Activated CD8-positive, alpha-beta memory T cell treated with anti-CD3 and anti-CD28 coated beads, Interleukin-2, amount 10 ng/mL, durations not matched to agents 7 days and 5 days (primary cell): ENCODE data around the gene LARP4B. TPM values are rescaled to one million over a fixed set of nuclear protein-coding genes. Genes with fewer than 3 reads are reported as not detected.

ENCODE experiments used
- ATAC-seq: fragments of 150-1000 bp; cut with Tn5 transposase; one replicate; pipeline ENCODE4 v1.10.0; 2021; ENCODE audit warnings: moderate library complexity
- CTCF ChIA-PET: fragments of 350-600 bp; sonication (Branson Sonifier 250); formaldehyde crosslinking; loops from one replicate; lab custom pipeline; 2021; ENCODE audit warnings: antibody characterized with exemption; lab: Charles Lee
- DNase-seq: peaks from one replicate; pipeline ENCODE4 v3.0.0-alpha.2; 2020
- H3K27ac Mint-ChIP-seq: one replicate; pipeline ENCODE4 v1.8.0; 2021; ENCODE audit warnings: mild to moderate bottlenecking, mixed read lengths
- H3K27me3 Mint-ChIP-seq: one replicate; pipeline ENCODE4 v1.8.0; 2021; ENCODE audit warnings: mixed read lengths
- H3K36me3 Mint-ChIP-seq: one replicate; pipeline ENCODE4 v1.8.0; 2021; ENCODE audit warnings: mild to moderate bottlenecking, mixed read lengths
- H3K4me1 Mint-ChIP-seq: one replicate; pipeline ENCODE4 v1.8.0; 2021; ENCODE audit warnings: mixed read lengths
- H3K4me3 Mint-ChIP-seq: one replicate; pipeline ENCODE4 v1.8.0; 2021; ENCODE audit warnings: mild to moderate bottlenecking, moderate library complexity, mixed read lengths
- H3K9me3 Mint-ChIP-seq: one replicate; pipeline ENCODE4 v1.8.0; 2022; ENCODE audit warnings: low read depth, mixed read lengths
- total RNA-seq, 2 experiments: library from RNA; stranded (reverse); gene quantifications; one replicate each; pipeline ENCODE4 v1.2.3, GENCODE V29; 2021

The LARP4B gene
- total RNA-seq, 2 experiments from 2014 or later = 126 to 135 TPM

- peaks cover 20% of the 10 kb centered on the region for H3K4me1 Mint-ChIP-seq
- peak overlapping the region; percentile 26 for H3K27ac Mint-ChIP-seq
- CTCF ChIA-PET = no interaction called here
- H3K36me3 Mint-ChIP-seq = peaks cover 46% of the 10 kb centered on the region
- no peak for ATAC-seq
- no peaks in the 10 kb centered on the region for H3K9me3 Mint-ChIP-seq
- DNase-seq = no peak
- no peaks in the 10 kb centered on the region for H3K27me3 Mint-ChIP-seq
- H3K4me3 Mint-ChIP-seq = no peak overlapping the region
Observed at GRCh38 chr10:865924-866576, 65.5 kb downstream of the LARP4B start.

DNA sequence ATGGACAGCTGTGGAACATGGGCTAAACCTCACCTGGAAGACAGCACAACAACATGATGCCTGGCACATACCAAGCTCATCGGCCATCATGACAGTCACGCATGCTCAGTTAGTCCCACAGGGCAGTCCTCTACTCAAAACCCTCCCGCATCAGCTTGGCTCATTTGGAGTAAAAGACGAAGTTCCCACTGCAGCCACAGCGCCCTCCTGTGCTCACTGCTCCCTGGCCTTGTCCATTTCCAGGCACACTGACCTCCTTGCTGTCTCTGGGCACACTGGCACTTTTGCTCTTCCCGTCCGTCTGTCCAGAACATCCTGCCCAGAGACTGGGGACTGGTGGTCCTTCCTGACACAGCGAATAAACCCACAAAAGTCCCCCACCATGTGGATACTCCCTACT is 66.2 kb downstream of the LARP4B start:
- H3K27me3 Mint-ChIP-seq = no peaks in the 10 kb centered on the region
- H3K27ac Mint-ChIP-seq = peak overlapping the region; percentile 37
- ATAC-seq = no peak
- H3K36me3 Mint-ChIP-seq = peaks cover 47% of the 10 kb centered on the region
- H3K4me1 Mint-ChIP-seq = peaks cover 12% of the 10 kb centered on the region
- H3K4me3 Mint-ChIP-seq = no peak overlapping the region
- no peak for DNase-seq
- no peaks in the 10 kb centered on the region for H3K9me3 Mint-ChIP-seq
- CTCF ChIA-PET = interaction anchor here (1.1 kb wide), 1 partner anchor 9 kb away, joined by 4 read pairs; no protein-coding TSS in a partner anchor

DNA sequence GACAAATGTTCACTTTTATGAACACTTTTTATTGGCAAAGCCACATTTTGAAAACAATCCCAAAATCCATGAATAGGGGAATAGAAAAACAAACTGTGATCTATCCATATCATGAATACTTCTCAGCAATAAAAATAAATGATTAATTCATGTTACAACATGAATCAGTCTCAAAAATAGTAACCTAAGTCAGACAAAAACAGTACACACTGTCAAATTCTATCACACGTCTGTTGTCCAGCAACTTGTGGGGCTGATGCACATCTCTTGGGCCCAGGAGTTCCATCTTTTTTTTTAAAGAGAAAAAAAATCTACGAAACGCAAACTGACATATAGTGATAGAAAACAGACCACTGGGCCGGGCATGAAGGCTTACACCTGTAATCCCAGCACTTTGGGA is 71.0 kb downstream of the LARP4B start:
- CTCF ChIA-PET = no interaction called here
- ATAC-seq (no peak), DNase-seq (no peak)
- Mint-ChIP-seq H3K9me3 (no peaks in the 10 kb centered on the region), H3K36me3 (peaks cover 56% of the 10 kb centered on the region), H3K27me3 (no peaks in the 10 kb centered on the region), H3K4me1 (peaks cover 19% of the 10 kb centered on the region), H3K27ac (no peak overlapping the region), H3K4me3 (no peak overlapping the region)

GRCh38 chr10:856416-857157 is 74.9 kb downstream of the LARP4B start:
- Mint-ChIP-seq H3K4me3 (no peak overlapping the region), H3K4me1 (peaks cover 36% of the 10 kb centered on the region), H3K9me3 (no peaks in the 10 kb centered on the region), H3K27ac (peak overlapping the region; percentile 31), H3K27me3 (no peaks in the 10 kb centered on the region), H3K36me3 (peaks cover 58% of the 10 kb centered on the region)
- DNase-seq (no peak), ATAC-seq (no peak)
- CTCF ChIA-PET = interaction anchor here (1.4 kb wide), 1 partner anchor 8 kb away, joined by 4 read pairs; no protein-coding TSS in a partner anchor

DNA sequence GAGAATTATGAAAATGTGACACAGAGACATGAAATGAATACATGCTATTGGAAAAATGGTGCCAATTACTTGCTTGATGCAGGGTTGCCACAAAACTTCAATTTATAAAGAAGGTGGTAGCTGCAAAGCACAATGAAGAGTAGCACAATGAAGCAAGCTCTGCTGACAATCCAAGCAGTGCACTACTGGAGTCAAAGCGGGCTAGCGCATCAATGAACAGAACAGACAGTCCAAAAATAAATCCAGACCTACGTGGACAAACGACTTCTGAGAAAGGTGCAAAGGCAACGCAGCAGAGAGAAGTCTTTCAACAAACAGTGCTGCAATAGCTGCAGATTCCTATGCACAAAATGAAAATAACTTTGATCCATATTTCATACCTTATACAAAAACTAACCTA is 75.8 kb downstream of the LARP4B start:
- H3K36me3 Mint-ChIP-seq = peaks cover 59% of the 10 kb centered on the region
- H3K4me3 Mint-ChIP-seq = no peak overlapping the region
- no peaks in the 10 kb centered on the region for H3K27me3 Mint-ChIP-seq
- H3K27ac Mint-ChIP-seq = no peak overlapping the region
- no peaks in the 10 kb centered on the region for H3K9me3 Mint-ChIP-seq
- CTCF ChIA-PET = interaction anchor here (1.4 kb wide), 1 partner anchor 9 kb away, joined by 4 read pairs; no protein-coding TSS in a partner anchor
- peaks cover 41% of the 10 kb centered on the region for H3K4me1 Mint-ChIP-seq
- DNase-seq (no peak), ATAC-seq (no peak)

DNA sequence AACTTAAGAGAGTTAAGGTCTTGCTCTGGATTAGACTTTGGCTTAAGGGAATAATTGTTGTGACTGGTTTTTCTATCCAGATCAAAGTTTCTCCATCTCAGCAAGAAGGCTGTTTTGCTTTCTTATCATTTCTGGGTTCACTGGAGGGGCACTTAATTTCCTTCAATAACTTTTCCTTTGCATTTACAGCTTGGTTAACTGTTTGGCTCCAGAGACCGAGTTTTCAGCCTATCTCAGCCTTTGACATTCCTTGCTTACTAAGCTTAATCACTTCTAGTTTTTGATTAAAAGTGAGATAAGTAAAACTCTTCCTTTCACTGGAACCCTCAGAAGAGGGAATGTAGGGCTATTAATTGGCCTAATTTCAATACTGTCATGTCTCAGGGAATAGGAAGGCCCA is 76.4 kb downstream of the LARP4B start:
- no peaks in the 10 kb centered on the region for H3K9me3 Mint-ChIP-seq
- H3K36me3 Mint-ChIP-seq = peaks cover 58% of the 10 kb centered on the region
- DNase-seq (no peak), ATAC-seq (no peak)
- no peak overlapping the region for H3K4me3 Mint-ChIP-seq
- CTCF ChIA-PET = no interaction called here
- H3K27ac Mint-ChIP-seq = peak overlapping the region; percentile 21
- no peaks in the 10 kb centered on the region for H3K27me3 Mint-ChIP-seq
- peaks cover 41% of the 10 kb centered on the region for H3K4me1 Mint-ChIP-seq

- no peaks in the 10 kb centered on the region for H3K9me3 Mint-ChIP-seq
- peaks cover 40% of the 10 kb centered on the region for H3K4me1 Mint-ChIP-seq
- H3K4me3 Mint-ChIP-seq = no peak overlapping the region
- no peaks in the 10 kb centered on the region for H3K27me3 Mint-ChIP-seq
- peaks cover 60% of the 10 kb centered on the region for H3K36me3 Mint-ChIP-seq
- ATAC-seq = no peak
- CTCF ChIA-PET = no interaction called here
- no peak overlapping the region for H3K27ac Mint-ChIP-seq
- DNase-seq = no peak
Observed at GRCh38 chr10:853017-853416, 78.5 kb downstream of the LARP4B start.

DNA sequence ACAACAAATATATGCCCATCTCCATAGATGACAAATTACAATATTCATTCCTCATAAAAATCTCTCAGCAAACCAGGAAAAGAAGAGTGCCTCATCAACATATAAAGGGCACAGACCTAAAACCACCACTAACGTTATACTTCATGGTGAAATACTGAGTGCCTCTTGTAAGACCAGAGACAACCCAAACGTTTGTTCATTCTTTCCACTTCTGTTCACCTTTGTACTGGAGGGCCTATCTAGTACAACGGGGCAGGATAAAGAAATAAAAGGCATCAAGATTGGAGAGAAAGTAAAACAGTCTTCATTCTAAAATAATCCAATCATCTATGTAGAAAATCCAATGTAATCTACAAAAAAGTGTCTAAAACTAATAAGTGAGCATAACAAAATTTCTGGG is 79.1 kb downstream of the LARP4B start:
- no peak for ATAC-seq
- H3K9me3 Mint-ChIP-seq = no peaks in the 10 kb centered on the region
- CTCF ChIA-PET = no interaction called here
- no peaks in the 10 kb centered on the region for H3K27me3 Mint-ChIP-seq
- no peak for DNase-seq
- H3K4me3 Mint-ChIP-seq = no peak overlapping the region
- H3K4me1 Mint-ChIP-seq = peaks cover 36% of the 10 kb centered on the region
- H3K27ac Mint-ChIP-seq = no peak overlapping the region
- peaks cover 60% of the 10 kb centered on the region for H3K36me3 Mint-ChIP-seq

DNA sequence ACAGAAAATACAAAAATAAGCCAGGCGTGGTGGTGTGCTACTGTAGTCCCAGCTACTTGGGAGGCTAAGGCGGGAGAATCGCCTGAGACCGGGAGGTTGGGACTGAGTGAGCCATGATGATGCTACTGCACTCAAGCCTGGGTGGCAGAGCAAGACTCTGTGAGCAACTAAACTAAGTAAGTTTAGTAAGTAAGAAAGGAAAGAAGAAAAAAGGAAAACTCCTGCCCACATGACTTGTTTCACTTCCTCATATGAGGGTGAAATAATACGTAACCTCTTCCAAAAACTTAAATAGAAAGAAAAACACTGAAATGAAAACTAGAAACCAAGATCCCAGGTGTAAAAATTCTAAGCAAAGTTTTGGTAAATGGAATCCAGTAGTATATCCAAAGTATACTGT is 79.6 kb downstream of the LARP4B start:
- no peak for ATAC-seq

DNA sequence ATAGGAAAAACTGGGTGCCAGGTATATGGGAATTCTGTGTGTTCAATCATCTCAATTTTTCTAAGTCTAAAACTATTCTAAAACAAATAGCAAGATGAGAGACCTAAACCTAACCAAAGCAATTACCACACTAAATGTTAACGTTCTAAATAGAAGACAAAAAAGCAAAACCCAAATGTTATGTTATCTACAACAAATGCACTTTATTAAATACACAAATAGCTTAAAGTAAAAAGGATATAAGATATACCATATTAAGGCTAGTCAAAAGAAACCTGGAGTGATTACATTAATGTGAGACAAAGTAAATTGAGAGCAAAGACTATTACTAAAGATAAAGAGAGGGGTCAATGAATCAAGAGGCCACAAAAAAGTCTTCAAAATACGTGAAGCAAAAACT is 81.4 kb downstream of the LARP4B start:
- ATAC-seq (no peak), DNase-seq (no peak)
- no peaks in the 10 kb centered on the region for H3K27me3 Mint-ChIP-seq
- CTCF ChIA-PET = no interaction called here
- no peak overlapping the region for H3K4me3 Mint-ChIP-seq
- peaks cover 43% of the 10 kb centered on the region for H3K4me1 Mint-ChIP-seq
- no peaks in the 10 kb centered on the region for H3K9me3 Mint-ChIP-seq
- H3K36me3 Mint-ChIP-seq = peaks cover 67% of the 10 kb centered on the region
- H3K27ac Mint-ChIP-seq = no peak overlapping the region

More for the DNA sequence above, 79.6 kb downstream of the LARP4B start:
- CTCF ChIA-PET = no interaction called here
- H3K9me3 Mint-ChIP-seq = no peaks in the 10 kb centered on the region
- no peaks in the 10 kb centered on the region for H3K27me3 Mint-ChIP-seq
- peak overlapping the region; percentile 67 for H3K27ac Mint-ChIP-seq
- no peak for DNase-seq
- peaks cover 58% of the 10 kb centered on the region for H3K36me3 Mint-ChIP-seq
- no peak overlapping the region for H3K4me3 Mint-ChIP-seq
- peaks cover 35% of the 10 kb centered on the region for H3K4me1 Mint-ChIP-seq

DNA sequence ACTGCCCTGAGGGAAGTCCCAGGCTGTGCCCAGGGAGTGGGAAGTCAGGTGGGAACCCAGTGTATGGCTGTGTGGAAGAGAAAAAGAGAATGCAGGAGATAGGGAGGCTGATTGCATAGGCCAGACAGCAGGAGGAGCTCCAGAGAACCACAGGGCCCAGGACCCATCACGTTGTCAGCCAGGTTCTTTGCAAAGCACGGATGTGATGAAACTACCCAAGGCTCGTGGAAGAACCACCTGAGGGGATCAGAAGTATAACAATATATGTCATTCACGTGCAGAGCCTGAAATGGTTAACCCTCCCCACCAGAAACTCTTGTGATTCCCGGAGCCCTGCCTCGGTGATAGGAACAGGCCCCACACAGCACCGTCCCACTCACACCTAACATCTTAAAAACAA is 83.6 kb downstream of the LARP4B start:
- Mint-ChIP-seq H3K27me3 (no peaks in the 10 kb centered on the region), H3K4me3 (no peak overlapping the region), H3K9me3 (no peaks in the 10 kb centered on the region), H3K4me1 (peaks cover 45% of the 10 kb centered on the region), H3K27ac (no peak overlapping the region), H3K36me3 (peaks cover 61% of the 10 kb centered on the region)
- DNase-seq (no peak), ATAC-seq (no peak)
- CTCF ChIA-PET = no interaction called here

DNA sequence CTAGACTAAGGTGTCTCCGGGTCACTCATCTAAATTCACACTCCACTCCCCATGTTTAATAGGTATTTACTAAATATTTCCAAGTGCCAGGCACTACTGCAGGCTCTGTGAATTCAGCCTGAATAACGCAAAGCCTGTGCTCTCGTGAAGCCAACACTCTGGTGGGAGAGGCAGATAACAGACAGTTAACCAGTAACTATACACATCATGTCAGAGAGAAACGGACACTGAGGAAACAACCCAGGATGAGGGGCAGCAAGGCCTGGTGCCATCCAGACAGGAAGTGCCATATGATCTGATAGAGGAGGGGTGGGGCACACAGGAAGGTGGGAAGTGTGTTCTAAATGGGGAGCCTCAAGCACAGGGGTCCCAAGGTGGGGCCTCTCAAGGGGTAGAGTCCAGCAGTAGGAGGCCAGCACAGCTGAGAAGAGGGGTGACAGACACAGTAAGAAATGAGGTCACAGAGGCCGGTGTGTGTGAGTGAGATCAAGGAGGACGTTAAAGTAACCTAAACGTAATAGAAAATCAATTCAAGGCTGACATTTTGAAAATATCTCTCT is 85.3 kb downstream of the LARP4B start:
- Mint-ChIP-seq H3K36me3 (peaks cover 51% of the 10 kb centered on the region), H3K4me3 (no peak overlapping the region), H3K4me1 (peaks cover 33% of the 10 kb centered on the region), H3K27me3 (no peaks in the 10 kb centered on the region), H3K9me3 (no peaks in the 10 kb centered on the region), H3K27ac (peak overlapping the region; percentile 52)
- DNase-seq (no peak), ATAC-seq (no peak)
- CTCF ChIA-PET = no interaction called here

DNA sequence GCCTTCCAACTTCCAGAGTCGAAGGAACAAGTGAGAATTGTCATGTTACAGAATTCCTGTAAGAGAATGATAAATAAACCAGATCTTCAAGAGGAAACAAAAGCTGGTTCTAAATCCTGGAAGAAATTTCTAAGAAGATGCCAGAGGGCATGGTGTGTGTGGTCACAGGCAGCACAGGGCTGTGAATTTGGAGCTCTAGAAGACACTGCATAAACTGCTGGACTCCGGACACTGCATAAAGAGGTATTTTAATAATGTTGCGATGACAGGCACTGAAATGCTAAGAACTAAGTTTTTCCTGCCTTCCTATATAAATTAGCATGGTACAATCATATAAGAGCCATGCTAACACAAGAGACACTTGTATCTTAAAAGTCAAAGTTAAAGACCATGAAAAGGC is 86.0 kb downstream of the LARP4B start:
- CTCF ChIA-PET = no interaction called here
- no peak overlapping the region for H3K4me3 Mint-ChIP-seq
- peaks cover 51% of the 10 kb centered on the region for H3K36me3 Mint-ChIP-seq
- no peaks in the 10 kb centered on the region for H3K27me3 Mint-ChIP-seq
- H3K4me1 Mint-ChIP-seq = peaks cover 31% of the 10 kb centered on the region
- no peak for ATAC-seq
- no peak for DNase-seq
- H3K9me3 Mint-ChIP-seq = no peaks in the 10 kb centered on the region
- H3K27ac Mint-ChIP-seq = peak overlapping the region; percentile 52

DNA sequence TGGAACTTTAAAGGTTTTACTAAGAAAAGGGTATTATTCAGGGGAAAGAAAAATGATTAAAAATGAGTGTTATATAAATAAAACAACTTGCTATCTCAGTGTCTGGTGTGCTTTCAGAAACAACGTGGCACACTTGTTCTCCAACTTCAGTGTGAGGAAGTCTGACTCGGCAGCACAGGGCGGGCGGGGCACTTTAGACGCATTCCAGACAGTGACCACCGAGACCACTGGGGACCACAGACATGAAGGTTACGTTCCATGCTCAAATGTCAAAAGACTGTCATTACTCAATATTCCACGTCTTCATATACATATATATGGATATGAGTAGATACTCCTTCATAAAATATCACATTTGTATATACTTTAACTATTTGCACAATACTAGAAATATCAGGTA is 87.0 kb downstream of the LARP4B start:
- Mint-ChIP-seq H3K36me3 (peaks cover 49% of the 10 kb centered on the region), H3K27ac (no peak overlapping the region)

More for the DNA sequence above, 87.0 kb downstream of the LARP4B start:
- ATAC-seq = no peak
- Mint-ChIP-seq H3K9me3 (no peaks in the 10 kb centered on the region), H3K27me3 (no peaks in the 10 kb centered on the region), H3K4me3 (no peak overlapping the region), H3K4me1 (peaks cover 31% of the 10 kb centered on the region)
- DNase-seq = no peak
- CTCF ChIA-PET = no interaction called here
